H1 (cell line): ENCODE data around the gene RGS7BP.

ENCODE experiments used
- ASH2L ChIP-seq: fragments of 200-600, 300-600 bp; sonication (generic); IDR thresholded peaks from one replicate; pipeline ENCODE4 v1.7.1; 2017; ENCODE audit warnings: low read length
- CHD1 ChIP-seq: IDR thresholded peaks from 2 replicates; pipeline ENCODE4 v1.6.1; 2012; ENCODE audit warnings: low read depth, low read length, improper control_type of control experiment
- CTCF ChIP-seq, 3 experiments: IDR thresholded peaks; 1 replicate in 2 of 3; 2 replicates in 1 of 3; pipeline versions ENCODE4 v1.5.1 to v1.6.1; 2011; ENCODE audit warnings: low read length in 3 of 3, mild to moderate bottlenecking in 3 of 3, inconsistent platforms in 2 of 3, low read depth in 1 of 3, moderate library complexity in 1 of 3; ENCODE audit not compliant: insufficient read depth in 1 of 3; ENCODE audit errors: control extremely low read depth in 1 of 3
- EP300 ChIP-seq, 2 experiments: IDR thresholded peaks; 1 replicate in 1 of 2; 2 replicates in 1 of 2; pipeline ENCODE4 v1.6.1; 2011 to 2012; ENCODE audit warnings: low read depth in 2 of 2, low read length in 2 of 2, mild to moderate bottlenecking in 2 of 2, borderline replicate concordance in 1 of 2, inconsistent platforms in 1 of 2, moderate library complexity in 1 of 2
- EZH2 ChIP-seq: fragments of 200-600 bp; sonication (generic); IDR thresholded peaks from 2 replicates; pipeline ENCODE4 v1.7.1; 2012; ENCODE audit warnings: low read depth, mild to moderate bottlenecking, moderate library complexity, low read length, inconsistent platforms; ENCODE audit not compliant: severe bottlenecking
- FOSL1 ChIP-seq: IDR thresholded peaks from 2 replicates; pipeline ENCODE4 v1.6.1; 2011; ENCODE audit warnings: mild to moderate bottlenecking, low read depth, low read length, moderate library complexity; ENCODE audit not compliant: insufficient read depth
- KDM1A ChIP-seq: fragments of 200-600, 300-600 bp; sonication (generic); IDR thresholded peaks from 2 replicates; pipeline ENCODE4 v1.7.1; 2016; ENCODE audit warnings: mild to moderate bottlenecking, low read length, borderline replicate concordance
- POLR2A ChIP-seq, 2 experiments: IDR thresholded peaks; 1 replicate in 1 of 2; 2 replicates in 1 of 2; pipeline ENCODE4 v1.6.1; 2011; ENCODE audit warnings: low read depth in 2 of 2, low read length in 2 of 2, mild to moderate bottlenecking in 2 of 2; ENCODE audit errors: control extremely low read depth in 1 of 2
- POLR2AphosphoS5 ChIP-seq: IDR thresholded peaks from 2 replicates; pipeline ENCODE4 v1.6.1; 2011; ENCODE audit warnings: low read depth, low read length
- TEAD4 ChIP-seq: IDR thresholded peaks from 2 replicates; pipeline ENCODE4 v1.6.1; 2012; ENCODE audit warnings: low read depth, low read length, inconsistent platforms, mixed read lengths
- YY1 ChIP-seq: IDR thresholded peaks from 2 replicates; pipeline ENCODE4 v1.6.1; 2011; ENCODE audit warnings: low read depth, mild to moderate bottlenecking, low read length
- TF ChIP-seq, protein P1 (sequence below): IDR thresholded peaks from 2 replicates; pipeline ENCODE4 v1.6.1; 2012; ENCODE audit warnings: inconsistent platforms

DNA sequence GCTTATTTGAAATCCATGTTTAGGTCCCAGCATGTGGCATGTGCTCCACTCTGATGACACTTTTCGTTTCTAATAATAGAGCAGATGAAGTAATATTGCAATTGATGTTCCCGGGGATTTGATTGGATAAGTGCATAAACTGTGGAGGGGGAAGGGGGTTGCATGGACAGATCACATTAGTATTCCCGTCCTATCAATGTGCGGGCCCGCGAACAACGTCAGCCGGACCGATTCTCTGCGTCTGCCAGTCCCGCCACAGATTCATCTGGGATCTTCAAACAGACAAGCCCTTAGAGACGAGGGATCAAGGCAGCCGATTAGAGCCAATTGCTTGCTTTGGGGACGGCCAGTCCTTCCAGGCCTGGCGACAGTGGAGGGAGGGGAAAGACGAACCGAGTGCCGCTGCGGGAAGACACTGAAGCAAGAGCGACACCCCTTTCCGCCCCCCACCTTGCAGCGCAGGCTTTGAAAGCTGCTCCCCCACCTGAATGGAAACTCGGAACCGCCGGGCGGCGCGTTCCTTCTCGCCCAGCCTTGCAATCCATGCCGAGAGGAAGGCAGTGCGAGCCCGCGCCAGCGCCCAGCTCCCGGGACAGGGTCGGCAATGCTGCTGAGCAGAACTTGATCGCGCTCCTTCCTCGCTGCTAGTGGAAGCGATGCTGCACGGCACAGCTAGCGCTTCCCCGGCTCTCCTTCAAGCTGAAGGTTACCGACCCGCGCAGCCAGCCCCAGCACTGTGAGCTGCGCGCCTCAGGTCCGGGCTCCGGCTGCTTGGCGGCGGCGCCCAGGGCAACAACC, at the start of gene RGS7BP:
- TF ChIP-seq EP300 (IDR thresholded peaks at IDR 0.05; ENCODE audit: borderline replicate concordance in 1 of 2, low read depth in 2 of 2, low read length in 2 of 2) (no peak), EZH2 (peak; percentile 42), CTCF (IDR thresholded peaks at IDR 0.05; ENCODE audit: control extremely low read depth in 1 of 3, insufficient read depth in 1 of 3, low read depth in 1 of 3, low read length in 3 of 3) (peak in 1 of 3 experiments; percentile 17; a peak in 1 of 4 replicates), CHD1 (no peak), TEAD4 (no peak), POLR2AphosphoS5 (no peak), FOSL1 (no peak), ASH2L (peak; percentile 63), KDM1A (no peak), POLR2A (IDR thresholded peaks at IDR 0.05; ENCODE audit: control extremely low read depth in 1 of 2, low read depth in 2 of 2, low read length in 2 of 2) (no peak; a peak in 2 of 3 replicates), YY1 (peak; percentile 15; the same call in 1 of the 2 replicates)
- TF ChIP-seq, protein P1, sequence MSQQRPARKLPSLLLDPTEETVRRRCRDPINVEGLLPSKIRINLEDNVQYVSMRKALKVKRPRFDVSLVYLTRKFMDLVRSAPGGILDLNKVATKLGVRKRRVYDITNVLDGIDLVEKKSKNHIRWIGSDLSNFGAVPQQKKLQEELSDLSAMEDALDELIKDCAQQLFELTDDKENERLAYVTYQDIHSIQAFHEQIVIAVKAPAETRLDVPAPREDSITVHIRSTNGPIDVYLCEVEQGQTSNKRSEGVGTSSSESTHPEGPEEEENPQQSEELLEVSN, result no peak; the same call in 1 of the 2 replicates
